Calu3 (cell line): ENCODE results near the gene UBN1. TPM values are rescaled to one million over a fixed set of nuclear protein-coding genes. Genes with fewer than 3 reads are reported as not detected.

ENCODE experiments used
- BruUV-seq: library from RNA; stranded (reverse); fragments of 400-500 nt; replicated peaks from 2 replicates; lab custom pipeline; 2021; lab: Mats Ljungman, UMichigan
- CTCF ChIA-PET: fragments of 300-600 bp; sonication (Branson Sonifier 250); formaldehyde crosslinking; loops from one replicate; lab custom pipeline; 2022; ENCODE audit warnings: antibody characterized with exemption; lab: Charles Lee
- DNase-seq: peaks from one replicate; pipeline ENCODE4 v3.0.0; 2022
- H3K27ac Mint-ChIP-seq: one replicate; pipeline ENCODE4 v1.8.0; 2022; ENCODE audit warnings: mixed read lengths; ENCODE audit not compliant: unreplicated experiment
- H3K27me3 Mint-ChIP-seq: one replicate; pipeline ENCODE4 v1.8.0; 2022; ENCODE audit warnings: mixed read lengths; ENCODE audit not compliant: unreplicated experiment
- H3K36me3 Mint-ChIP-seq: one replicate; pipeline ENCODE4 v1.8.0; 2022; ENCODE audit warnings: mild to moderate bottlenecking, moderate library complexity, mixed read lengths; ENCODE audit not compliant: insufficient read depth, unreplicated experiment
- H3K4me1 Mint-ChIP-seq: one replicate; pipeline ENCODE4 v1.8.0; 2022; ENCODE audit warnings: mild to moderate bottlenecking, low read depth, mixed read lengths; ENCODE audit not compliant: unreplicated experiment
- H3K4me3 Mint-ChIP-seq: one replicate; pipeline ENCODE4 v1.8.0; 2022; ENCODE audit warnings: mild to moderate bottlenecking, low read depth, moderate library complexity, mixed read lengths; ENCODE audit not compliant: unreplicated experiment
- H3K9me3 Mint-ChIP-seq: one replicate; pipeline ENCODE4 v1.8.0; 2022; ENCODE audit warnings: low read depth, mixed read lengths; ENCODE audit not compliant: unreplicated experiment
- CTCF ChIP-seq: fragments of 200-600 bp; IDR thresholded peaks from one replicate; pipeline ENCODE4 v1.8.0; 2022; ENCODE audit warnings: antibody characterized with exemption; ENCODE audit not compliant: unreplicated experiment
- intact Hi-C: fragments of 100-400 bp; cut with micrococcal nuclease; formaldehyde crosslinking; loops from one replicate; pipeline ENCODE4 v1.10.0; 2022; ENCODE audit not compliant: unreplicated experiment
- total RNA-seq: library from RNA; stranded (reverse); gene quantifications from 2 replicates; pipeline ENCODE4 v1.2.3, GENCODE V29; 2022

The UBN1 gene
- total RNA-seq, 1 experiment from 2014 or later: 50.5 TPM

DNA sequence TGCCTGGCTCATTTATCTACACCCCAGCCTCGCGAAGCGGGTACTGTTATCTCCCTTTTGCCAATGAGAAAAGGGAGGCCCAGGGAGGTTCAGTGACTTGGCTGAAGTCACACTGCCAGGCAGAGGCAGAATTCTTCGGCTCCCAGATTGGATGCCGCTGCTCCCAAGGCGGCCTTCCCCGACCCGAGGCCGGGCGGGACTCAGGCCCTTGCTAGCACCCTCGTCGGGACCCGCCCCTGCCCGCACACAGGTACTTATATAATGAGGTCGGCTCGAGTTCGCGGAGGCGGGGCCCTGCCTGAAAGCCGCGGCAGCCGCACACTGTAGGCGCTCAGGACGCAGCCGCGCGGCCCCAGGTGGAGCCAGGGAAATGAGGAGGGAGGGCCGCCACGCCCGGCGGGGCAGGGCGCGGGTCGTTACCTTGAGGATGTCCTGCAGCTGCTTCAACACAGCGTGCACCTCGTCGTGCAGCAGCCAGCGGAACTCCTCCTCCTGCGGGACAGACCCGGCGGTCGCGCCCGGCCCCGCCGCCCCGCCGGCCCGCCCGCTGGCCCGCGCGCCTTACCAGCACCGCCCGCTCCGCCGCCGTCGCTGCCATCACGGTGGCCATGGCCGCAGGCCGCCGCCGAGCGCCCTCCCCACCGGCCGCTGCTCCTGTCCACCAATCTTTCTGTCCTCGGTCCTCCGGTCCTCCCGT, 45.2 kb upstream of the UBN1 start, which contains the start of gene ROGDI:
TSS of gene ROGDI (minus strand) at position 672 of the 697 bp plus-strand sequence. CDS start at position 610, 62 bp downstream.
- TF ChIP-seq CTCF: no peak
- intact Hi-C loops: loop anchor here (2.0 kb wide), 1 partner anchor 155 kb away; no protein-coding TSS in a partner anchor
- Mint-ChIP-seq H3K9me3 (no peaks in the 10 kb centered on the region), H3K4me1 (peaks cover 9% of the 10 kb centered on the region), H3K4me3 (peak within 1 kb of the TSS; percentile 82), H3K27me3 (no peaks in the 10 kb centered on the region), H3K36me3 (peaks cover 90% of the 10 kb centered on the region), H3K27ac (peak within 1 kb of the TSS; percentile 90)
- no TSS peak for BruUV-seq
- CTCF ChIA-PET: no interaction called here
- peak; percentile 92 for DNase-seq

GRCh38 chr16:4802659-4803287, 44.5 kb upstream of the UBN1 start:
- no peaks in the 10 kb centered on the region for H3K9me3 Mint-ChIP-seq
- peak; percentile 97 for DNase-seq
- H3K27ac Mint-ChIP-seq: peak overlapping the region; percentile 90
- no peaks in the 10 kb centered on the region for H3K27me3 Mint-ChIP-seq
- no peak for TF ChIP-seq CTCF
- H3K4me1 Mint-ChIP-seq: peaks cover 9% of the 10 kb centered on the region
- H3K4me3 Mint-ChIP-seq: peak overlapping the region; percentile 82
- peaks cover 92% of the 10 kb centered on the region for H3K36me3 Mint-ChIP-seq
- intact Hi-C loops: loop anchor here (2.0 kb wide), 1 partner anchor 154 kb away; no protein-coding TSS in a partner anchor
- BruUV-seq: no TSS peak
- CTCF ChIA-PET: no interaction called here

DNA sequence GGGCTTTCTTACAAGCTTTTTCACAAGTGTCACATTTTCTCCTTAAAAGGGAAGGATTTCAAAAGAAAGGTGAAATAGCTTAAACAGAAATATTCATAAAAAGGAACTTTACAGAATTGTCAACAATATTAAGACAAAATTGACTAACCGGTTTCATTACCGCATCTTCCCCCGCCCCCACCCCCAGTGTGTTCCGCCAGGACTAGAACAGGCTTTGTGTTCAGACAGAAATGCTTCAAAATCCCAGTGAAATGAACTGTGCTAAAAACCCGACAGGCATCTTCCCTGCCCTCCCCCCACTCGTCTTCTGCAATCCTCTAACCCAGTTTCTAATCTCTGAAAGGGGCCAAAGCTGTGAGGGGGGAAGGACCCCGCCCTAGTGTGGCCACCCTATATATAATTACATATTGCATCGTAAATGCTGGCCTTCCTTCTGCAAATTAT, 43.9 kb upstream of the UBN1 start:
- no peak for TF ChIP-seq CTCF
- CTCF ChIA-PET: interaction anchor here (1.1 kb wide), 1 partner anchor 152 kb away, joined by 4 read pairs; no protein-coding TSS in a partner anchor
- peaks cover 9% of the 10 kb centered on the region for H3K4me1 Mint-ChIP-seq
- H3K27ac Mint-ChIP-seq: peak overlapping the region; percentile 90
- intact Hi-C loops: loop anchor here (2.0 kb wide), 1 partner anchor 153 kb away; no protein-coding TSS in a partner anchor
- no peak for DNase-seq
- peaks cover 98% of the 10 kb centered on the region for H3K36me3 Mint-ChIP-seq
- peak overlapping the region; percentile 82 for H3K4me3 Mint-ChIP-seq
- no peaks in the 10 kb centered on the region for H3K9me3 Mint-ChIP-seq
- no TSS peak for BruUV-seq
- no peaks in the 10 kb centered on the region for H3K27me3 Mint-ChIP-seq

DNA sequence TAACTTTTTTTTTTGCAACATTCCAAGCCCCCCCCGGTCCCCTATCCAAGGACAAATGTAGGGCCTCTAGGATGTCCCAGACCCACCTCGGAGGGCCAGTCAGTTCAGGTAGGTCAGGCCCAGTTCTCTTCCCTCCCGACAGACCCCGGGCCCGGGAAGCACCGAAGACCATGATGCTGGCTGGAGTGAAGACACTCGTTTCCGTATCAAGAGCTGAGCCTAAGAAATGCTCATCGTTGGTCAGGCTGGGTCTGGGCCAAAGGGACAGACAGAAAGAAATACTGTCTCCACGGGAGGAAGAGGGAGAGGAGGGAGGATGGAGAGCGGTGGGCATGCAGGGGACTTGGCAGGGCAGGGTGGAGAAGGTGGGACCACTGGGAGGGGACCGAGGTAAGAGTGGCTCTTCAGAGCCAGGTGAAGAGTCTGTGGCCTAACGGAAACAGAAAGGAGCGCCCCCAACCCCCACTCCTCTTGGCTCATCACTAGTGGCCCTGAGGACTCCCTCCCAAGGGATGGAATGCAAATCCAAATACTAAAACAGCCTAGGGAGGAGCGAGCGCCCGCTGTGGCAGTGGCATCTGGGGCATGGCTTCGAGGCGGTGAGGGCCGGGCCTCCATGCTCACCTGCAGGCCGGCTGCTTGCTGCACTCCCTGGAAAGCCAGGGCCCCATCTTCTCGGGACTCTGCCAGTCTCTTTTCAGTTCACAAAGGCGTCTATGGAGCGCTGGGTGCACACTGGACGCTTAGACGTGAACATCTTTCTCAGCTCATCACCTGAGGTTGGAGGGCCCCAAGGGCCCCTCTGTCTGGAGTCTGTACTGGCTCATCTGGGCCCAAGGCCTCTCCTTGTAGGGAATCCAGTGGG, 43.2 kb upstream of the UBN1 start:
- DNase-seq: no peak
- intact Hi-C loops: loop anchor here (2.0 kb wide), 1 partner anchor 153 kb away; no protein-coding TSS in a partner anchor
- Mint-ChIP-seq H3K9me3 (no peaks in the 10 kb centered on the region), H3K36me3 (peaks cover 97% of the 10 kb centered on the region), H3K4me1 (peaks cover 9% of the 10 kb centered on the region), H3K27me3 (no peaks in the 10 kb centered on the region), H3K4me3 (peak overlapping the region; percentile 82), H3K27ac (peak overlapping the region; percentile 90)
- CTCF ChIA-PET: interaction anchor here (1.1 kb wide), 1 partner anchor 152 kb away, joined by 4 read pairs; no protein-coding TSS in a partner anchor
- TF ChIP-seq CTCF: no peak
- BruUV-seq: no TSS peak
